ENCODE measurements around the gene HGS.
A peak's percentile ranks its signal among the peaks of the same experiment; 100 is the strongest.
"Not testable (repeated sequence)": the region's sequence is repeated elsewhere in the genome, so short reads cannot be mapped to it uniquely, and the experiment has no call there.

Gene HGS

DNA sequence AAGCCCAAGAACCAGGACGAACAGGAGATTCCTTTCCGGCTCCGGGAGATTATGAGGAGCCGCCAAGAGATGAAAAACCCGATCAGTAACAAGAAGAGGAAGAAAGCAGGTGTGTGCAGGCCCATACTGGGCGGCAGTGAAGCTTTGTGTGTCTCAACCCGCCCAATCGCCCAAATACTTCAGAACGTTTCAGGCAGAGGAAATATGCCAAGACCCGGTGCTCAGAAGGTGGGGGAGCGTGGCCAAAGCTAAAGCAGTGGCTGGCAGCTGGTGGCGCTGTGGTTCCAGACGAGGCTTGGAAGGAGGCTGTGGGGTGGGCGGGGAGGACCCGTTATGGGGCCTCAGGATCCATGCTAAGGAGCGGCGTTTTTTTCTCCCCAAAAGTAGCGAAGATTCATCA is 16.1 kb upstream of the HGS start:
- H3K9ac ChIP-seq (ENCODE audit: low read depth in 1 of 2, low read length in 2 of 2): no peak overlapping the region
- H3K9me3 ChIP-seq (ENCODE audit: control insufficient read depth in 2 of 2, low read length in 2 of 2): no peaks in the 10 kb centered on the region
- H3K36me3 ChIP-seq (ENCODE audit: control insufficient read depth in 2 of 2, insufficient read depth in 2 of 2, low read length in 2 of 2): peaks cover 24 to 28% of the 10 kb centered on the region in 2 donors
- no peak overlapping the region for H3K27ac ChIP-seq (ENCODE audit: low read depth in 2 of 2, low read length in 2 of 2)
- H3K4me3 ChIP-seq (ENCODE audit: low read length in 2 of 2): no peak overlapping the region
- peaks cover 10 to 12% of the 10 kb centered on the region in 2 donors for H3K4me1 ChIP-seq (ENCODE audit: control insufficient read depth in 2 of 2, insufficient read depth in 2 of 2, low read length in 2 of 2)
- no peaks in the 10 kb centered on the region for H3K27me3 ChIP-seq (ENCODE audit: control insufficient read depth in 2 of 2, insufficient read depth in 2 of 2, low read length in 2 of 2)

DNA sequence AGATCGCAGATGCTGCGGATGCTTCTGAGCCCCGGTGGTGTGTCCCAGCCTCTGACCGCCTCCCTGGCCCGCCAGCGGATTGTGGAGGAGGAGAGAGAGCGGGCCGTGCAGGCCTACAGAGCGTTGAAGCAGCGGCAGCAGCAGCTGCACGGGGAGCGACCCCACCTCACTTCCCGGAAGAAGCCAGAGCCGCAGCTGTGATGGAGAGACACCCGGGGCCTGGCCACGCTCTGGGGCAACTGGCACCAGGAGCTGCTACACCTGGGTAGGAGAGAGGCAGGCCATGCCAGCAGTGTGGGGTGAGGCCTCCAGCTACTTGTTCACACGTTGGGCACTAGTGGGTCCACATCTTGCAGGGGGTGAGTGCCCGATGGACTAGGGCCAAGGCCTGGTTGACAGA is 11.3 kb upstream of the HGS start:
- Histone ChIP-seq H3K27ac (ENCODE audit: low read depth in 2 of 2, low read length in 2 of 2) (no peak overlapping the region), H3K4me3 (ENCODE audit: low read length in 2 of 2) (no peak overlapping the region), H3K9ac (ENCODE audit: low read depth in 1 of 2, low read length in 2 of 2) (no peak overlapping the region), H3K9me3 (ENCODE audit: control insufficient read depth in 2 of 2, low read length in 2 of 2) (no peaks in the 10 kb centered on the region), H3K36me3 (ENCODE audit: control insufficient read depth in 2 of 2, insufficient read depth in 2 of 2, low read length in 2 of 2) (peaks cover 23 to 35% of the 10 kb centered on the region in 2 donors), H3K4me1 (ENCODE audit: control insufficient read depth in 2 of 2, insufficient read depth in 2 of 2, low read length in 2 of 2) (peaks cover 0 to 2% of the 10 kb centered on the region in 2 donors), H3K27me3 (ENCODE audit: control insufficient read depth in 2 of 2, insufficient read depth in 2 of 2, low read length in 2 of 2) (no peaks in the 10 kb centered on the region)

DNA sequence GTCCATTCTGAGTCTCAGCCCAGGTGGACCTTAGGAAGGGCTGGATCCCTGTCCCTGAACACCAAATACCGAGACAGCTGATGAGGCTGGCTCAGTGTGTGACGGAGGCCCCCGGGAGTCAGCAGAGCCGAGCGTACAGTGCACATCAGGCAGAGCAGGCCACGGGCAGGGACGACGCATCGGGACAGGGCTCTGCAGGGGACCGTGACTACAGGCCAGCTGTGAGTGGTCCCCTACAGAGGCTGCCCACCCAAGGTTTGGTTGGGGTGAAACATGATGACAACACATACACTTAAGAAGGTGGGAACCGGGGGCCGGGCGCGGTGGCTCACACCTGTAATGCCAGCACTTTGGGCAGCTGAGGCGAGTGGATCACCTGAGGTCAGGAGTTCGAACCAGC is 10.9 kb upstream of the HGS start:
- Histone ChIP-seq H3K36me3 (ENCODE audit: control insufficient read depth in 2 of 2, insufficient read depth in 2 of 2, low read length in 2 of 2) (peaks cover 23 to 35% of the 10 kb centered on the region in 2 donors), H3K4me3 (ENCODE audit: low read length in 2 of 2) (no peak overlapping the region), H3K9ac (ENCODE audit: low read depth in 1 of 2, low read length in 2 of 2) (no peak overlapping the region), H3K9me3 (ENCODE audit: control insufficient read depth in 2 of 2, low read length in 2 of 2) (no peaks in the 10 kb centered on the region), H3K27ac (ENCODE audit: low read depth in 2 of 2, low read length in 2 of 2) (no peak overlapping the region), H3K27me3 (ENCODE audit: control insufficient read depth in 2 of 2, insufficient read depth in 2 of 2, low read length in 2 of 2) (no peaks in the 10 kb centered on the region), H3K4me1 (ENCODE audit: control insufficient read depth in 2 of 2, insufficient read depth in 2 of 2, low read length in 2 of 2) (peaks cover 0 to 2% of the 10 kb centered on the region in 2 donors)

DNA sequence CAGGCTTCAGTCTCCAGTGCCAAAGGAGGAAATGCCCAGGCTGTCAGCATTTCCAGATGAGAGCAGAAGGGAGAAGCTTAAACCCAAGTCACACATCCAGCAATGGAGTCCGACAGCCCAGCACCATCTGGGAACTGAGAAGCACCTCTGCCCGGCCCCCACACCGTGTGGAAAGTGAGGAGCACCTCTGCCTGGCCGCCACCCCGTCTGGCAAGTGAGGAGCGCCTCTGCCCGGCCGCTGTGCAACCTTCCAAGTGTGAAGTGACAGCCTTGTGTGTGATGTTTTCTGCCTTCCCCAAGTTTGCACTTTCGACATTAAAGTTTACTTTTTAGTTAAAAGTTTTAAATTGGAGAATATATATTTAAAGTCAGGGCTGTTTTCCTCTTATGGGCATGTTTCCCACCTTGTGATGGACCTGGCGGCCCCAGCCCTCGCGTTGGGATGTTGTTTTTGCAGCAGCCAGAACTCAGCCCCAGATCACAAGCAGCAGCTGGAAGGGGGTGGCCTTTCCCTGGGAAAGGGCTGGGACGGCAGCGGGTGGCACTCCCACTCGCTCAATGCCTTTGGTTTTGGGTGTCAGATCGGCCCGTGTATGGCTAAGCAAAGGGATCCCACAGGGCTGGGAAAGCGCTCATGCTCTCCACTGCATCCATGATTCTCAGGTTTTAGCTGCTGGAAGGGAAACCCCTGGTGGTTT is 10.1 kb upstream of the HGS start:
- Histone ChIP-seq H3K4me3 (ENCODE audit: low read length in 2 of 2) (no peak overlapping the region), H3K9me3 (ENCODE audit: control insufficient read depth in 2 of 2, low read length in 2 of 2) (no peaks in the 10 kb centered on the region), H3K27me3 (ENCODE audit: control insufficient read depth in 2 of 2, insufficient read depth in 2 of 2, low read length in 2 of 2) (no peaks in the 10 kb centered on the region), H3K27ac (ENCODE audit: low read depth in 2 of 2, low read length in 2 of 2) (no peak overlapping the region), H3K4me1 (ENCODE audit: control insufficient read depth in 2 of 2, insufficient read depth in 2 of 2, low read length in 2 of 2) (no peaks in the 10 kb centered on the region), H3K36me3 (ENCODE audit: control insufficient read depth in 2 of 2, insufficient read depth in 2 of 2, low read length in 2 of 2) (peaks cover 23 to 35% of the 10 kb centered on the region in 2 donors), H3K9ac (ENCODE audit: low read depth in 1 of 2, low read length in 2 of 2) (no peak overlapping the region)

DNA sequence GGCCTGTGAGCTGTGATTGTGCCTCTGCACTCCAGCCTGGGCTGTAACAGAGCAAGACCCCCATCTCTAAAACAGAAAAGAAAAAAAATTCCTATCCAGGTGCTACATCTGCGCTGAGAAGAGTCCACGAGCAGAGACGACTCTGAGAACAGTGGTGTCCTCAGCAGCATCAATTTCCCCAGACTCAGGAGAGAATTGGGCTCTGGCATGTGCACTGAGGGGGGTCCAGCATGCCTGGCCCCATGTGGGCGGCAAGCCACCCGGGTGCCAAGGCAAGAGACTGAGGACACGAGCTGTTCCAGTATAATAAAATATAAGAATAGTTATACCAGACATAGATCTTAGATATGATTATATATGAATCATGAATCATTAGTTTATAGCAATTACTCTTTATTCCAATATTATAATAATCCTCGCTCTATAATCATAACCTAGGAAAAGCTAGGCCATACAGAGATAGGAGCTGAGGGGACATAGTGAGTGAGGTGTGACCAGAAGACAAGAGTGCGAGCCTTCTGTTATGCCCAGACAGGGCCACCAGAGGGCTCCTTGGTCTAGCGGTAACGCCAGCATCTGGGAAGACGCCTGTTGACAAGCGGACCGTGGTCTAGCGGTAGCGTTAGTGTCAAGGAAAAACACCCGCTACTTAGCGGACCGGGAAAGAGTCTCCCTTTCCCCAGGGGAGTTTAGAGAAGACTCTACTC is 8.1 kb upstream of the HGS start:
- H3K36me3 ChIP-seq (ENCODE audit: control insufficient read depth in 2 of 2, insufficient read depth in 2 of 2, low read length in 2 of 2): peaks cover 23 to 25% of the 10 kb centered on the region in 2 donors
- H3K9ac ChIP-seq (ENCODE audit: low read depth in 1 of 2, low read length in 2 of 2); H3K4me3 ChIP-seq (ENCODE audit: low read length in 2 of 2); H3K27me3 ChIP-seq (ENCODE audit: control insufficient read depth in 2 of 2, insufficient read depth in 2 of 2, low read length in 2 of 2); H3K27ac ChIP-seq (ENCODE audit: low read depth in 2 of 2, low read length in 2 of 2); H3K4me1 ChIP-seq (ENCODE audit: control insufficient read depth in 2 of 2, insufficient read depth in 2 of 2, low read length in 2 of 2); H3K9me3 ChIP-seq (ENCODE audit: control insufficient read depth in 2 of 2, low read length in 2 of 2): not testable (repeated sequence)

DNA sequence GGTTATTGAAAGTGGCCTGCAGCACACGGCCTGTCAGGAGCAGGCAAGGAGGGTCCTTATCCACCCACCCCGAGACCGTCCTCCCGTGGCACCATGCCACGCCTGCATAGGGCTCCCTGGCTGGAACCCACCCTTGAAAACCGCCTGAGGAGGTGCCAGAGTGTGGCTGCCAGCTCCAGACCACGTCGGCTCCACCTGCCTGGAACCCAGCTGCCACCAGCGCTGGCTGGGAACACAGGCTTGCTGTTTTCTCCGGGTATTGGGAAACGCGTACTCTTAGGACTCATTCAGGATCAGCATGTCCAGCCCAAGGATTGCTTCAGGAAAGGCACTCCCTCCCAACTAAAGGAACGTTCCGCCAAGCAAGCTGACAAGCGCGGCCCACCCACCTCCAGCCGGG is 6.9 kb upstream of the HGS start:
- H3K4me3 ChIP-seq (ENCODE audit: low read length in 2 of 2): no peak overlapping the region
- no peak overlapping the region for H3K9ac ChIP-seq (ENCODE audit: low read depth in 1 of 2, low read length in 2 of 2)
- no peaks in the 10 kb centered on the region for H3K9me3 ChIP-seq (ENCODE audit: control insufficient read depth in 2 of 2, low read length in 2 of 2)
- H3K27ac ChIP-seq (ENCODE audit: low read depth in 2 of 2, low read length in 2 of 2): no peak overlapping the region
- peaks cover 16 to 17% of the 10 kb centered on the region in 2 donors for H3K36me3 ChIP-seq (ENCODE audit: control insufficient read depth in 2 of 2, insufficient read depth in 2 of 2, low read length in 2 of 2)
- H3K27me3 ChIP-seq (ENCODE audit: control insufficient read depth in 2 of 2, insufficient read depth in 2 of 2, low read length in 2 of 2): no peaks in the 10 kb centered on the region
- no peaks in the 10 kb centered on the region for H3K4me1 ChIP-seq (ENCODE audit: control insufficient read depth in 2 of 2, insufficient read depth in 2 of 2, low read length in 2 of 2)

DNA sequence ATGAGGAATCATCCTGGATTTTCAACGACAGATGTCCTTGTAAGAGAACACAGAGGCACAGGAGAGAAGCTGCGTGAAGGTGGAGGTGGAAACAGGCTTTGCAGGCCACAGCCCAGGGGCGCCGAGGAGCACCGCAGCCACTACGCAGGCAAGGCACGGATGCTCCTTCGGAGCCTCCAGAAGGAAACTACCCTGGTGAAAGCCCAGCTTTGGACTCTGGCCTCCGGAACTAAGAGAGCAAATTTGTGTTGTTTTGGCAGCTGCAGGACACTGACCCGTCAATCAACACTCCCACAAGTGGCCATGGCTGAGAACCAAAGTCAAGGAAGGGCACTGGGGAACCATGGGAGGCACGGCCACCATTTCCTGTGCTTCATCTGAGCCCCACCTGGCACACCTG is 3.7 kb upstream of the HGS start:
- Histone ChIP-seq H3K4me3 (ENCODE audit: low read length in 2 of 2) (no peak overlapping the region), H3K9ac (ENCODE audit: low read depth in 1 of 2, low read length in 2 of 2) (no peak overlapping the region), H3K27me3 (ENCODE audit: control insufficient read depth in 2 of 2, insufficient read depth in 2 of 2, low read length in 2 of 2) (no peaks in the 10 kb centered on the region), H3K4me1 (ENCODE audit: control insufficient read depth in 2 of 2, insufficient read depth in 2 of 2, low read length in 2 of 2) (peaks cover 7 to 16% of the 10 kb centered on the region in 2 donors), H3K36me3 (ENCODE audit: control insufficient read depth in 2 of 2, insufficient read depth in 2 of 2, low read length in 2 of 2) (peaks cover 0 to 5% of the 10 kb centered on the region in 2 donors), H3K9me3 (ENCODE audit: control insufficient read depth in 2 of 2, low read length in 2 of 2) (no peaks in the 10 kb centered on the region), H3K27ac (ENCODE audit: low read depth in 2 of 2, low read length in 2 of 2) (no peak overlapping the region)

DNA sequence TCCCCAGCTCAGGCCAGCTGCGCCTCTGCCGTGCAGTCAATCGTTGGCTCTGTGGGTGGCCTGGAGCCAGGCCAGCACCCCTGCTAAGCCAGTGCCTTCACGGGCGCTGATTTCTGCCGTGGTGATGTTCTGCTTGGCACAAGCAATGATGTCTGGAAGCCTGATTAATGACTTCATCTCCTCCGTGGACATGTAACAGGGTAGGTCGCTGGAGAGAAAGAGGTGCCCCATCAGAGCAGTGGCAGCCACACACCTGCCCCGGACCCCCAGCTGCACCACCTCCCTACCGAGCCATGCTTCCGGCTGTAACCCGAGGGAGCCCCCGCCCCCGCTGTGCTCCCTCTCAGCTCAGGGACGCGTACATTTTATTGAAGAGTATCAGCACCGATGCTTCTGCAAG is 2.1 kb upstream of the HGS start:
- Histone ChIP-seq H3K27me3 (ENCODE audit: control insufficient read depth in 2 of 2, insufficient read depth in 2 of 2, low read length in 2 of 2) (no peaks in the 10 kb centered on the region), H3K27ac (ENCODE audit: low read depth in 2 of 2, low read length in 2 of 2) (no peak overlapping the region), H3K4me1 (ENCODE audit: control insufficient read depth in 2 of 2, insufficient read depth in 2 of 2, low read length in 2 of 2) (peaks cover 9 to 21% of the 10 kb centered on the region in 2 donors)

DNA sequence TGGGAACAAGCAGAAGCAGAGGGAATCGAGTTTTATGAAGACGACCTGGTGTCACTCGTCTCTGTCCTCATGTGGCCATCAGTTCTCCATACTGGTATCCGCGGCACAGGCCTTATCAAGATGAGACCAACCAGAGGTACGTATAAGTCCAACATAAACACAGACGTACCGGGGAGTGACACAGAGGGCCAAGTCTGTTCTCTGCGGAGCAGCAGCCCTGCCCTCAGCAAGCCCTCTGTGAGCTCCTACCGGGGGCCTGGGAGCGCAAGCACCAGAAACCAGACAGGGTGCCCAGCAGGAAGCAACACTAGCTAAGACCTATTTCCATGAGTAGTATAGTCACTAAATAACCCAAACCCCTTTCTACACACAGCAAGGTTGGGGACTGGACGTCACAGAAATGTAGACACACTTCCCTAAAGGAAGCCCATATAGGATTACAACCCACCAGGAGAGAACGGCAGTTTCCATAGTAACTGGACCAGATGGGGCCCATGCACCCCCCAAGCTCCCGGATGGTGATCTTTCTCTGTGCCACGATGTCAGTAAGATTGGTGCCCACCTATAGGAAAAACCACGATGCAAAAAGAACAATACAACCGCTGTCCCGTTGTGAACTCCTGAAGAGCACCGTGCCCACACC is 1.1 kb upstream of the HGS start:
- peak overlapping the region; percentile 81 to 83 for H3K9ac ChIP-seq (ENCODE audit: low read depth in 1 of 2, low read length in 2 of 2)
- H3K27ac ChIP-seq (ENCODE audit: low read depth in 2 of 2, low read length in 2 of 2): peak overlapping the region in 1 of 2 donors; percentile 71
- no peaks in the 10 kb centered on the region for H3K27me3 ChIP-seq (ENCODE audit: control insufficient read depth in 2 of 2, insufficient read depth in 2 of 2, low read length in 2 of 2)
- no peaks in the 10 kb centered on the region for H3K9me3 ChIP-seq (ENCODE audit: control insufficient read depth in 2 of 2, low read length in 2 of 2)
- H3K36me3 ChIP-seq (ENCODE audit: control insufficient read depth in 2 of 2, insufficient read depth in 2 of 2, low read length in 2 of 2): peaks cover 16 to 21% of the 10 kb centered on the region in 2 donors
- H3K4me1 ChIP-seq (ENCODE audit: control insufficient read depth in 2 of 2, insufficient read depth in 2 of 2, low read length in 2 of 2): peaks cover 9 to 21% of the 10 kb centered on the region in 2 donors
- peak overlapping the region; percentile 82 to 92 for H3K4me3 ChIP-seq (ENCODE audit: low read length in 2 of 2)

More for the DNA sequence above, 2.1 kb upstream of the HGS start:
- Histone ChIP-seq H3K36me3 (ENCODE audit: control insufficient read depth in 2 of 2, insufficient read depth in 2 of 2, low read length in 2 of 2) (peaks cover 7 to 11% of the 10 kb centered on the region in 2 donors), H3K4me3 (ENCODE audit: low read length in 2 of 2) (no peak overlapping the region), H3K9ac (ENCODE audit: low read depth in 1 of 2, low read length in 2 of 2) (no peak overlapping the region), H3K9me3 (ENCODE audit: control insufficient read depth in 2 of 2, low read length in 2 of 2) (no peaks in the 10 kb centered on the region)

DNA sequence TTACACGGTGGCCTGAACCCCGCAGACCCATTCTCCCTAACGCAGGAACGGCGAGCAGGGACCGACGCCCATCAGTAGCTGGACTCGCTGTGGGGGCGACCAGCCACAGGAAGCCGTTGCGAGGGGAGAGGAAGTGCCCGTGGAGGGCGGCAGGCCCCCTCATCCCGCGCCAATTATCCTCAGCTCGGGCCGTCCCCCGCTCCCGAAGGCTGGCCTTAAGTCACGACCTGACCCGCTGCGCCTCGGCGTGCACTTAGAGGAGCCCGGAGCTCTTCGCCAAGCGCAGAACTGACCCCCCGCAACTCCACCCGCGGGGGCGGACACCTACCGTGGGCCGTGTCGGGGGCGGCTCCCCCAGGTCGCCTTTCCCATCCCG is 615 bp upstream of the HGS start:
- Histone ChIP-seq H3K27me3 (ENCODE audit: control insufficient read depth in 2 of 2, insufficient read depth in 2 of 2, low read length in 2 of 2) (no peaks in the 10 kb centered on the region), H3K9me3 (ENCODE audit: control insufficient read depth in 2 of 2, low read length in 2 of 2) (no peaks in the 10 kb centered on the region), H3K9ac (ENCODE audit: low read depth in 1 of 2, low read length in 2 of 2) (peak overlapping the region; percentile 81 to 83), H3K27ac (ENCODE audit: low read depth in 2 of 2, low read length in 2 of 2) (peak overlapping the region; percentile 21 to 71), H3K4me1 (ENCODE audit: control insufficient read depth in 2 of 2, insufficient read depth in 2 of 2, low read length in 2 of 2) (peaks cover 9 to 21% of the 10 kb centered on the region in 2 donors), H3K36me3 (ENCODE audit: control insufficient read depth in 2 of 2, insufficient read depth in 2 of 2, low read length in 2 of 2) (peaks cover 21 to 25% of the 10 kb centered on the region in 2 donors), H3K4me3 (ENCODE audit: low read length in 2 of 2) (peak overlapping the region; percentile 82 to 92)

Measured in mucosa of rectum (tissue), 2 donors.